Right lobe of liver (tissue), 4 donors: ENCODE data around the gene SYNJ2BP.

Experiments
- CTCF ChIP-seq, 4 donors: fragments of 200-600 bp in 3 of 4; fragments of 450-650 bp in 1 of 4; IDR thresholded peaks; one replicate each; pipeline versions ENCODE4 v1.5.1 to v1.8.0; 2016 to 2022; ENCODE audit warnings: antibody characterized with exemption in 4 of 4, mild to moderate bottlenecking in 2 of 4
- POLR2A ChIP-seq: fragments of 450-650 bp; IDR thresholded peaks from one replicate; pipeline ENCODE4 v1.6.1; 2017; ENCODE audit warnings: antibody characterized with exemption, mild to moderate bottlenecking
- donor health status: DM: no; HTN: no; CAD: no.
- donor health status: DM: no; HTN: no; CAD: no.
- donor health status: DM: no; HTN: yes; CAD: no.

GRCh38 chr14:70407621-70408020 lies 9.3 kb downstream of the SYNJ2BP start:
- no peak for TF ChIP-seq CTCF (IDR thresholded peaks at IDR 0.05)
- no peak for TF ChIP-seq POLR2A
